Chondrocyte (in vitro differentiated cells): ENCODE measurements around the gene S100A8. TPM values are rescaled to one million over a fixed set of nuclear protein-coding genes. Genes with fewer than 3 reads are reported as not detected.

Experiments used
- DNase-seq: peaks from one replicate; pipeline ENCODE4 v3.0.0; 2021; ENCODE audit warnings: mixed read lengths, low spot score
- H3K27ac Mint-ChIP-seq: one replicate; pipeline ENCODE4 v1.8.0; 2021; ENCODE audit warnings: mild to moderate bottlenecking, moderate library complexity, mixed read lengths; ENCODE audit not compliant: unreplicated experiment
- H3K27me3 Mint-ChIP-seq: 2 replicates; pipeline ENCODE4 v1.8.0; 2021; ENCODE audit warnings: low read depth, mixed read lengths
- H3K36me3 Mint-ChIP-seq: 2 replicates; pipeline ENCODE4 v1.8.0; 2021; ENCODE audit warnings: low read depth, mixed read lengths
- H3K4me1 Mint-ChIP-seq: 2 replicates; pipeline ENCODE4 v1.8.0; 2021; ENCODE audit warnings: low read depth, mild to moderate bottlenecking, mixed read lengths
- H3K4me3 Mint-ChIP-seq: one replicate; pipeline ENCODE4 v1.8.0; 2021; ENCODE audit warnings: mild to moderate bottlenecking, moderate library complexity, mixed read lengths; ENCODE audit not compliant: unreplicated experiment
- H3K9me3 Mint-ChIP-seq: 2 replicates; pipeline ENCODE4 v1.8.0; 2021; ENCODE audit warnings: low read depth, mixed read lengths
- CTCF ChIP-seq: fragments of 200-600 bp; sonication (generic); IDR thresholded peaks from 2 replicates; pipeline ENCODE4 v1.5.0; 2021; ENCODE audit warnings: antibody characterized with exemption, mild to moderate bottlenecking, moderate library complexity
- total RNA-seq: library from RNA; stranded (reverse); gene quantifications from 3 replicates; pipeline ENCODE4 v1.2.1, GENCODE V29; 2021

Gene S100A8
- total RNA-seq, 1 donor from 2014 or later: not detected

GRCh38 chr1:153368495-153368894 is 22.4 kb downstream of the S100A8 start:
- no peak for DNase-seq
- Mint-ChIP-seq H3K9me3 (no peaks in the 10 kb centered on the region), H3K27ac (no peak overlapping the region), H3K4me1 (no peaks in the 10 kb centered on the region), H3K36me3 (no peaks in the 10 kb centered on the region), H3K4me3 (no peak overlapping the region), H3K27me3 (peaks cover 31% of the 10 kb centered on the region)
- TF ChIP-seq CTCF: no peak

- no peaks in the 10 kb centered on the region for H3K9me3 Mint-ChIP-seq
- peaks cover 38% of the 10 kb centered on the region for H3K27me3 Mint-ChIP-seq
- H3K4me1 Mint-ChIP-seq: no peaks in the 10 kb centered on the region
- no peaks in the 10 kb centered on the region for H3K36me3 Mint-ChIP-seq
- no peak for DNase-seq
- no peak overlapping the region for H3K27ac Mint-ChIP-seq
- TF ChIP-seq CTCF: no peak
- H3K4me3 Mint-ChIP-seq: no peak overlapping the region
Observed at GRCh38 chr1:153367090-153367489, 23.8 kb downstream of the S100A8 start.

GRCh38 chr1:153366261-153366660 is 24.6 kb downstream of the S100A8 start:
- TF ChIP-seq CTCF: no peak
- Mint-ChIP-seq H3K4me3 (no peak overlapping the region), H3K27me3 (peaks cover 40% of the 10 kb centered on the region), H3K4me1 (no peaks in the 10 kb centered on the region), H3K36me3 (no peaks in the 10 kb centered on the region), H3K27ac (no peak overlapping the region), H3K9me3 (no peaks in the 10 kb centered on the region)
- DNase-seq: no peak

- no peaks in the 10 kb centered on the region for H3K36me3 Mint-ChIP-seq
- peaks cover 44% of the 10 kb centered on the region for H3K27me3 Mint-ChIP-seq
- H3K4me3 Mint-ChIP-seq: no peak overlapping the region
- no peak overlapping the region for H3K27ac Mint-ChIP-seq
- no peak for TF ChIP-seq CTCF
- no peaks in the 10 kb centered on the region for H3K9me3 Mint-ChIP-seq
- no peak for DNase-seq
- no peaks in the 10 kb centered on the region for H3K4me1 Mint-ChIP-seq
Observed at GRCh38 chr1:153365696-153366095, 25.2 kb downstream of the S100A8 start.

GRCh38 chr1:153364766-153365666 is 25.9 kb downstream of the S100A8 start:
- TF ChIP-seq CTCF: no peak
- Mint-ChIP-seq H3K4me3 (no peak overlapping the region), H3K9me3 (no peaks in the 10 kb centered on the region), H3K36me3 (no peaks in the 10 kb centered on the region), H3K4me1 (no peaks in the 10 kb centered on the region), H3K27ac (no peak overlapping the region), H3K27me3 (peaks cover 46% of the 10 kb centered on the region)
- DNase-seq: no peak
